IPS-20b (cell line): ENCODE measurements around the gene NFXL1.

Source experiments
- H3K27ac ChIP-seq: one replicate; pipeline ENCODE4 v1.5.1; 2013; ENCODE audit warnings: low read length
- H3K27me3 ChIP-seq: 2 replicates; pipeline ENCODE4 v1.6.1; 2013; ENCODE audit warnings: mild to moderate bottlenecking, low read length, inconsistent platforms; ENCODE audit not compliant: insufficient read depth
- H3K36me3 ChIP-seq: 2 replicates; pipeline ENCODE4 v1.6.1; 2013; ENCODE audit warnings: low read depth, mild to moderate bottlenecking, inconsistent platforms, low read length, moderate library complexity; ENCODE audit not compliant: insufficient read depth
- H3K4me1 ChIP-seq: 2 replicates; pipeline ENCODE4 v1.6.1; 2013; ENCODE audit warnings: mild to moderate bottlenecking, control low read depth, inconsistent platforms, low read length, moderate library complexity; ENCODE audit not compliant: insufficient read depth
- H3K4me3 ChIP-seq: 2 replicates; pipeline ENCODE4 v1.5.1; 2013; ENCODE audit warnings: mild to moderate bottlenecking, low read length, inconsistent platforms
- H3K9ac ChIP-seq: 2 replicates; pipeline ENCODE4 v1.6.1; 2013; ENCODE audit warnings: low read depth, mild to moderate bottlenecking, inconsistent platforms, low read length, moderate library complexity
- H3K9me3 ChIP-seq: 2 replicates; pipeline ENCODE4 v1.6.1; 2013; ENCODE audit warnings: mild to moderate bottlenecking, low read depth, low read length, inconsistent platforms; ENCODE audit not compliant: insufficient read depth

Gene NFXL1

GRCh38 chr4:47829438-47829837 lies 84.9 kb downstream of the NFXL1 start:
- peaks cover 3% of the 10 kb centered on the region; the same call in 1 of the 2 replicates for H3K4me1 ChIP-seq
- no peaks in the 10 kb centered on the region for H3K27me3 ChIP-seq
- H3K36me3 ChIP-seq, result no peaks in the 10 kb centered on the region
- H3K4me3 ChIP-seq, result no peak overlapping the region
- H3K9ac ChIP-seq, result no peak overlapping the region
- 0 out of 2 replicates have a peak, but pooled peaks cover 2% of the 10 kb centered on the region for H3K9me3 ChIP-seq
- no peak overlapping the region for H3K27ac ChIP-seq

- Histone ChIP-seq H3K4me3 (no peak overlapping the region), H3K27me3 (no peaks in the 10 kb centered on the region), H3K27ac (no peak overlapping the region), H3K9ac (no peak overlapping the region), H3K4me1 (peaks cover 3% of the 10 kb centered on the region; the same call in 1 of the 2 replicates), H3K36me3 (no peaks in the 10 kb centered on the region), H3K9me3 (no peaks in the 10 kb centered on the region)
Observed at GRCh38 chr4:47827343-47828047, 86.9 kb downstream of the NFXL1 start.

- no peak overlapping the region for H3K4me3 ChIP-seq
- no peaks in the 10 kb centered on the region for H3K27me3 ChIP-seq
- no peaks in the 10 kb centered on the region for H3K36me3 ChIP-seq
- no peaks in the 10 kb centered on the region for H3K9me3 ChIP-seq
- no peak overlapping the region for H3K27ac ChIP-seq
- H3K4me1 ChIP-seq, result peaks cover 3% of the 10 kb centered on the region; the same call in 1 of the 2 replicates
- H3K9ac ChIP-seq, result no peak overlapping the region
Observed at GRCh38 chr4:47824840-47825239, 89.5 kb downstream of the NFXL1 start.

GRCh38 chr4:47819178-47819577 lies 95.2 kb downstream of the NFXL1 start:
- H3K4me1 ChIP-seq, result no peaks in the 10 kb centered on the region
- H3K36me3 ChIP-seq, result no peaks in the 10 kb centered on the region
- no peak overlapping the region for H3K9ac ChIP-seq
- H3K9me3 ChIP-seq, result no peaks in the 10 kb centered on the region
- no peak overlapping the region for H3K27ac ChIP-seq
- no peak overlapping the region for H3K4me3 ChIP-seq
- H3K27me3 ChIP-seq, result no peaks in the 10 kb centered on the region

- Histone ChIP-seq H3K27ac (no peak overlapping the region), H3K4me1 (no peaks in the 10 kb centered on the region), H3K9me3 (no peaks in the 10 kb centered on the region), H3K27me3 (no peaks in the 10 kb centered on the region), H3K4me3 (no peak overlapping the region), H3K36me3 (no peaks in the 10 kb centered on the region), H3K9ac (no peak overlapping the region)
Observed at GRCh38 chr4:47817275-47817674, 97.1 kb downstream of the NFXL1 start.

GRCh38 chr4:47816748-47817147 lies 97.6 kb downstream of the NFXL1 start:
- Histone ChIP-seq H3K27me3 (no peaks in the 10 kb centered on the region), H3K9me3 (no peaks in the 10 kb centered on the region), H3K4me1 (no peaks in the 10 kb centered on the region), H3K36me3 (no peaks in the 10 kb centered on the region), H3K4me3 (no peak overlapping the region), H3K9ac (no peak overlapping the region), H3K27ac (no peak overlapping the region)

- no peaks in the 10 kb centered on the region for H3K27me3 ChIP-seq
- H3K27ac ChIP-seq, result no peak overlapping the region
- no peaks in the 10 kb centered on the region for H3K4me1 ChIP-seq
- H3K9me3 ChIP-seq, result no peaks in the 10 kb centered on the region
- H3K36me3 ChIP-seq, result no peaks in the 10 kb centered on the region
- H3K9ac ChIP-seq, result no peak overlapping the region
- H3K4me3 ChIP-seq, result no peak overlapping the region
Observed at GRCh38 chr4:47814618-47815295, 99.6 kb downstream of the NFXL1 start.

GRCh38 chr4:47809654-47810203 lies 104.7 kb downstream of the NFXL1 start:
- Histone ChIP-seq H3K27me3 (no peaks in the 10 kb centered on the region), H3K9ac (no peak overlapping the region), H3K27ac (no peak overlapping the region), H3K4me1 (no peaks in the 10 kb centered on the region), H3K36me3 (no peaks in the 10 kb centered on the region), H3K9me3 (no peaks in the 10 kb centered on the region), H3K4me3 (no peak overlapping the region)

GRCh38 chr4:47804598-47804997 lies 109.8 kb downstream of the NFXL1 start:
- Histone ChIP-seq H3K4me3 (no peak overlapping the region), H3K27ac (no peak overlapping the region), H3K9ac (no peak overlapping the region), H3K36me3 (no peaks in the 10 kb centered on the region), H3K9me3 (no peaks in the 10 kb centered on the region), H3K4me1 (no peaks in the 10 kb centered on the region), H3K27me3 (no peaks in the 10 kb centered on the region)

- Histone ChIP-seq H3K4me1 (no peaks in the 10 kb centered on the region), H3K9me3 (no peaks in the 10 kb centered on the region), H3K27ac (no peak overlapping the region)
Observed at GRCh38 chr4:47801481-47802002, 112.8 kb downstream of the NFXL1 start.

GRCh38 chr4:47798165-47798564 lies 116.2 kb downstream of the NFXL1 start:
- no peak overlapping the region for H3K27ac ChIP-seq
- H3K27me3 ChIP-seq, result no peaks in the 10 kb centered on the region
- no peaks in the 10 kb centered on the region for H3K36me3 ChIP-seq
- H3K4me3 ChIP-seq, result no peak overlapping the region
- H3K9me3 ChIP-seq, result no peaks in the 10 kb centered on the region
- H3K4me1 ChIP-seq, result no peaks in the 10 kb centered on the region
- no peak overlapping the region for H3K9ac ChIP-seq

More at GRCh38 chr4:47801481-47802002, 112.8 kb downstream of the NFXL1 start:
- Histone ChIP-seq H3K27me3 (no peaks in the 10 kb centered on the region), H3K4me3 (no peak overlapping the region), H3K36me3 (no peaks in the 10 kb centered on the region), H3K9ac (no peak overlapping the region)
